Left colon (tissue), 2 donors: ENCODE data around the gene ATXN7L1. TPM values are rescaled to one million over a fixed set of nuclear protein-coding genes. Genes with fewer than 3 reads are reported as not detected.

Experiments
- ATAC-seq: fragments of 200-7000 bp; cut with Tn5 transposase; one replicate; pipeline ENCODE4 v1.9.1; 2020; ENCODE audit warnings: mild to moderate bottlenecking, moderate library complexity
- DNase-seq, 2 donors: peaks; one replicate each; pipeline ENCODE4 v3.0.0-alpha.2; 2020
- intact Hi-C, 2 donors: fragments of 100-400 bp; cut with DNase I in 1 of 2; cut with micrococcal nuclease in 1 of 2; formaldehyde crosslinking; loops; one replicate each; pipeline versions ENCODE4 v1.11.2 to v1.14.0; 2022; cut with DNase I, micrococcal nuclease
- total RNA-seq, 2 donors: library from RNA; stranded (reverse); fragmentation: NEBNext Ultra II Directional; extraction: Animal tissue kit (Norgen Biotek cat#: 25700); gene quantifications; one replicate each; pipeline ENCODE4 v1.2.1, GENCODE V29; 2021
- donor health status: DM: no; HTN: no; CAD: no.
- donor health status: DM: yes; HTN: yes; CAD: no.

ATXN7L1 gene
- total RNA-seq, 2 donors from 2014 or later = 19.6 to 22.1 TPM

- intact Hi-C loops = no loop called here
- ATAC-seq (no peak), DNase-seq (no peak)
These were observed 282.4 kb downstream of the ATXN7L1 start for GRCh38 chr7:105594034-105594433.

- no peak for DNase-seq
- no peak for ATAC-seq
- intact Hi-C loops = no loop called here
These were observed 284.9 kb downstream of the ATXN7L1 start for GRCh38 chr7:105591522-105591921.

GRCh38 chr7:105590793-105591192, 285.6 kb downstream of the ATXN7L1 start:
- DNase-seq = no peak
- no peak for ATAC-seq
- intact Hi-C loops = no loop called here

- intact Hi-C loops = no loop called here
- DNase-seq (peak; percentile 31 to 32), ATAC-seq (peak; percentile 92)
These were observed 286.9 kb downstream of the ATXN7L1 start for GRCh38 chr7:105589356-105590077.

- no peak for ATAC-seq
- intact Hi-C loops = no loop called here
- no peak for DNase-seq
These were observed 288.3 kb downstream of the ATXN7L1 start for GRCh38 chr7:105587909-105588635.

GRCh38 chr7:105585850-105586500, 290.4 kb downstream of the ATXN7L1 start:
- DNase-seq = no peak
- ATAC-seq = no peak
- intact Hi-C loops = no loop called here

GRCh38 chr7:105584165-105584564, 292.2 kb downstream of the ATXN7L1 start:
- DNase-seq (no peak), ATAC-seq (no peak)
- intact Hi-C loops = no loop called here

GRCh38 chr7:105583061-105583460, 293.3 kb downstream of the ATXN7L1 start:
- ATAC-seq (no peak), DNase-seq (no peak)
- intact Hi-C loops = no loop called here

GRCh38 chr7:105581066-105581811, 295.2 kb downstream of the ATXN7L1 start, which contains the start of gene EFCAB10:
EFCAB10 (minus strand) TSS chr7:105581493; CDS start chr7:105581463, 30 bp downstream.
- peak; percentile 93 for ATAC-seq
- intact Hi-C loops = no loop called here
- peak; percentile 59 to 76 for DNase-seq

- intact Hi-C loops = no loop called here
- DNase-seq = no peak
- no peak for ATAC-seq
These were observed 296.2 kb downstream of the ATXN7L1 start for GRCh38 chr7:105580022-105580740.

GRCh38 chr7:105578496-105578895, 297.9 kb downstream of the ATXN7L1 start:
- DNase-seq (no peak), ATAC-seq (no peak)
- intact Hi-C loops = no loop called here

- DNase-seq = no peak
- ATAC-seq = no peak
- intact Hi-C loops = no loop called here
These were observed 299.1 kb downstream of the ATXN7L1 start for GRCh38 chr7:105577251-105577650.

- ATAC-seq = no peak
- intact Hi-C loops = no loop called here
- no peak for DNase-seq
These were observed 304.5 kb downstream of the ATXN7L1 start for GRCh38 chr7:105571891-105572290.

- ATAC-seq (no peak), DNase-seq (no peak)
- intact Hi-C loops = no loop called here
These were observed 308.6 kb downstream of the ATXN7L1 start for GRCh38 chr7:105567821-105568220.

- no peak for DNase-seq
- intact Hi-C loops = no loop called here
- no peak for ATAC-seq
These were observed 309.4 kb downstream of the ATXN7L1 start for GRCh38 chr7:105567024-105567423.

GRCh38 chr7:105565190-105565589, 311.2 kb downstream of the ATXN7L1 start:
- no peak for ATAC-seq

GRCh38 chr7:105559926-105560325, 316.5 kb downstream of the ATXN7L1 start:
- ATAC-seq (no peak), DNase-seq (no peak)
- intact Hi-C loops = no loop called here

More at GRCh38 chr7:105565190-105565589, 311.2 kb downstream of the ATXN7L1 start:
- intact Hi-C loops = no loop called here
- no peak for DNase-seq
